Activated T-cell treated with anti-CD3 and anti-CD28 coated beads, Interleukin-2, amount 50 U/mL, for 4 hours (primary cell): Measurements from ENCODE around the gene ALOXE3. TPM values are rescaled to one million over a fixed set of nuclear protein-coding genes. Genes with fewer than 3 reads are reported as not detected.

Experiments
- ATAC-seq, 2 donors: fragments of 200-7000 bp; cut with Tn5 transposase; one replicate each; pipeline ENCODE4 v1.10.0; 2021
- DNase-seq: peaks from one replicate; pipeline ENCODE4 v3.0.0-alpha.2; 2020
- H3K27me3 Mint-ChIP-seq: one replicate; pipeline ENCODE4 v1.8.0; 2021; ENCODE audit warnings: low read depth, mixed read lengths
- H3K36me3 Mint-ChIP-seq: one replicate; pipeline ENCODE4 v1.8.0; 2022; ENCODE audit warnings: mixed read lengths; ENCODE audit not compliant: insufficient read depth
- H3K4me1 Mint-ChIP-seq: one replicate; pipeline ENCODE4 v1.8.0; 2021; ENCODE audit warnings: low read depth, mixed read lengths
- H3K4me3 Mint-ChIP-seq: one replicate; pipeline ENCODE4 v1.8.0; 2021; ENCODE audit warnings: mild to moderate bottlenecking, moderate library complexity, mixed read lengths
- H3K9me3 Mint-ChIP-seq: one replicate; pipeline ENCODE4 v1.8.0; 2021; ENCODE audit warnings: mixed read lengths
- total RNA-seq, 3 donors: library from RNA; stranded (reverse); gene quantifications; one replicate each; pipeline ENCODE4 v1.2.1, GENCODE V29; 2021

ALOXE3 gene
- total RNA-seq, 3 donors from 2014 or later: not detected

DNA sequence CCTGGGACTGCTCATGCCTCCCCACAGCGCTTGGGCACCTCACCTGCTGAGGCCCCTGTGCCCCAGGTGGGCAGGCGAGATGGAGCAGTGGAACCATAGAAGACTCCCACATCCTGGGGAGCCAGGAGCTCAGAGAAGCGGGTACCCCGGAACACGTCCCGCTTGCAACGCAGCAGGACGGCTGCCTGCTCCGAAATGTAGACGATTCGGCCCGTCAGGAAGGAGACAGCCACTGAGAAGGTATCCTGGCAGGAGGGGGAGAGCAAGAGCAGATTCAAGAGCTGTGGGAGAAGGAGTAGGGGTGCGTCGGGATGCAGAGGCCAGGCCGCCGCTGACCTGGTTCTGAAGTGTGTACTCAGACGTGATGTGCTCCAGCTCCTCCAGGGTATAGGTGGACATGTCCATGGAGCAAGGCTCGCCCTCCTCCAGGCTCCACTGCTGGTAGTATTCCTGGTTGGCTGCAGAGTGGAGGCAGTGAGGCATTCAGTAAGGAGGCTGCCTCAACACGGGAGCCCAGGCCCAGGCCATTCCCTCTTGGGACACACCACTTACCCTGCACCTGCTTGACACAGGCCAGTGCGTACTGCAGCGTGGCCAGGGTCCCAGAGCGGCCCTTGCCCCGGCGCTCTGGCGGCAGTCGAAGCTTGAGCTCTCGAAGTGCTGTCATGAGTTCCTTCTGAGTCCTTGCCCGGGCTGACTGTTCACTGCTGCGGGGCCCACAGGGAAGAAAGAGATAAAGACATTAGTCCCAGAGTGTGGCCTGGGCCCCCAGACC lies 31.3 kb upstream of the ALOXE3 start:
- no peak for DNase-seq
- H3K4me1 Mint-ChIP-seq: peaks cover 21% of the 10 kb centered on the region
- H3K4me3 Mint-ChIP-seq: peak overlapping the region; percentile 13
- H3K9me3 Mint-ChIP-seq: no peaks in the 10 kb centered on the region
- ATAC-seq: no peak
- H3K36me3 Mint-ChIP-seq: peaks cover 22% of the 10 kb centered on the region
- no peaks in the 10 kb centered on the region for H3K27me3 Mint-ChIP-seq

- Mint-ChIP-seq H3K36me3 (peaks cover 30% of the 10 kb centered on the region), H3K27me3 (no peaks in the 10 kb centered on the region), H3K9me3 (no peaks in the 10 kb centered on the region), H3K4me1 (peaks cover 21% of the 10 kb centered on the region), H3K4me3 (no peak overlapping the region)
- ATAC-seq (no peak), DNase-seq (no peak)
Measured at GRCh38 chr17:8148560-8148959, 30.2 kb upstream of the ALOXE3 start.

DNA sequence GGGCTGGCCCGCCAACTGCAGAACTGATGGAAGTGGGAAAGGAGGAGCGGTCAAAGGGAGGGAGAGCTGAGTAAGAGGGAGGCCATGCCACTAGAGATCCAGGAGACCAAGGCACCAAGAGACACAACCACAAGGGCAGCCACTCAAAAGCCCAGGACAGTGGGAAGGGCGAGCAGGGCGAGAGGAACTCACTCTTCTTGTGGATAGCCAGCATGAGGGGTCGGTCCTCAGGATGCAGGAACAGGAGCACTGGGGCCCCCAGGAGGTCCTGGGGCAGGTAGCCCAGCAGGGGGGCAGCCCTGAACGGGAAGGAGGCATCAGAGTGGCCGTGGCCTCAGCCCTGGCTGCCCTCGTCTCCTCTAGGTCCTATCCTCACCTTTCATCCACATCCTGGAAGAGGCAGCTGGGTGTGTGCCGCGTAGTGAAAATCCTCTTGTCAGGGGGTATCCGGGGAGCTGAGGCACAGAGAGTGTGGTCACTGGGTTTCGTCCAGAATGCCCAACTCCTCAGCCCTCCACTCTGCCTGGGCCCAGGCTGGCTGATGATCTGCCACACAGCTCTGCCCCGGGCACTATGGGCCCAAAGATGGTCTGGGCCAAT lies 29.6 kb upstream of the ALOXE3 start:
- peaks cover 30% of the 10 kb centered on the region for H3K36me3 Mint-ChIP-seq
- H3K27me3 Mint-ChIP-seq: no peaks in the 10 kb centered on the region
- ATAC-seq (no peak), DNase-seq (no peak)
- H3K9me3 Mint-ChIP-seq: no peaks in the 10 kb centered on the region
- no peak overlapping the region for H3K4me3 Mint-ChIP-seq
- peaks cover 21% of the 10 kb centered on the region for H3K4me1 Mint-ChIP-seq

GRCh38 chr17:8147141-8147804 lies 29.0 kb upstream of the ALOXE3 start:
- ATAC-seq (no peak), DNase-seq (no peak)
- Mint-ChIP-seq H3K4me3 (no peak overlapping the region), H3K9me3 (no peaks in the 10 kb centered on the region), H3K27me3 (no peaks in the 10 kb centered on the region), H3K4me1 (peaks cover 21% of the 10 kb centered on the region), H3K36me3 (peaks cover 30% of the 10 kb centered on the region)

DNA sequence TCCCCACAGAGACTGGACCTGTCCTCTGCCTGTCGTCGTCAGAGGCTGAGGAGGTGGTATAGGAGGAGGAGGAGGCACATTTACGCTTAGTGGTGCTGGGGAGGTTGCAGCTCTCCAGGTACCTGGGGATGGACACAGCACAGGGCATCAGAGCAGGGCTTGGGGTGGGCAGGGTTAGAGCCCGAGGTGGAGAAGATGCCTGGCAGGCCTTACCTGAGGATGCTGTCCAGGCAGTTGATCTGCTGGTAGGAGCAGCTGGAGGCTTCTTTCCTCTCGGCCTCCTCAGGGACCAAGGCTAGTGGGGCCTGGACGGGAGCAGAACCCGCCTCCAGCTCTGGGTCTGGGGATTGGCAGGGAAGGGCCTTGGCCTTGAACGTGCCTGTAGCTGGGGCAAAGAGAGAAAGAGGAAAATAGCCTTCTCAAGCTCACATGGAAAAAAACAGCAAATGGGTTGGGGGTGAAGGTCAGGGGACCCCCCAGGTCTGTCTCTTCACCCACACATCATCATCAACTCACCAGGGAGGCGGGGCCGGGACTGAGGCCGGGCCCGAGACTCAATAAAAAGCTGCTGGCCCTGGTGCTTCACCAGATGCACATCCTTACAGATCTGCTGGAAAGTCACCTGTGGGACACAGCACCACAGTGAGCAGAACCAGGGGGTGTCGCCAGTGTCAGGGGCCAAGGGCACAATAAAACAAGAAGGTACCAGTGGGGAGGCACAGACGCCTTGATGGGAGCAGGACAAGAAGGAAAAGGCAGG lies 28.2 kb upstream of the ALOXE3 start:
- DNase-seq (no peak), ATAC-seq (no peak)
- no peaks in the 10 kb centered on the region for H3K9me3 Mint-ChIP-seq
- no peak overlapping the region for H3K4me3 Mint-ChIP-seq
- H3K27me3 Mint-ChIP-seq: no peaks in the 10 kb centered on the region
- H3K4me1 Mint-ChIP-seq: peaks cover 16% of the 10 kb centered on the region
- H3K36me3 Mint-ChIP-seq: peaks cover 34% of the 10 kb centered on the region

- DNase-seq (no peak), ATAC-seq (no peak)
- no peaks in the 10 kb centered on the region for H3K9me3 Mint-ChIP-seq
- peaks cover 11% of the 10 kb centered on the region for H3K4me1 Mint-ChIP-seq
- peaks cover 38% of the 10 kb centered on the region for H3K36me3 Mint-ChIP-seq
- H3K4me3 Mint-ChIP-seq: no peak overlapping the region
- no peaks in the 10 kb centered on the region for H3K27me3 Mint-ChIP-seq
Measured at GRCh38 chr17:8145811-8146210, 27.5 kb upstream of the ALOXE3 start.

DNA sequence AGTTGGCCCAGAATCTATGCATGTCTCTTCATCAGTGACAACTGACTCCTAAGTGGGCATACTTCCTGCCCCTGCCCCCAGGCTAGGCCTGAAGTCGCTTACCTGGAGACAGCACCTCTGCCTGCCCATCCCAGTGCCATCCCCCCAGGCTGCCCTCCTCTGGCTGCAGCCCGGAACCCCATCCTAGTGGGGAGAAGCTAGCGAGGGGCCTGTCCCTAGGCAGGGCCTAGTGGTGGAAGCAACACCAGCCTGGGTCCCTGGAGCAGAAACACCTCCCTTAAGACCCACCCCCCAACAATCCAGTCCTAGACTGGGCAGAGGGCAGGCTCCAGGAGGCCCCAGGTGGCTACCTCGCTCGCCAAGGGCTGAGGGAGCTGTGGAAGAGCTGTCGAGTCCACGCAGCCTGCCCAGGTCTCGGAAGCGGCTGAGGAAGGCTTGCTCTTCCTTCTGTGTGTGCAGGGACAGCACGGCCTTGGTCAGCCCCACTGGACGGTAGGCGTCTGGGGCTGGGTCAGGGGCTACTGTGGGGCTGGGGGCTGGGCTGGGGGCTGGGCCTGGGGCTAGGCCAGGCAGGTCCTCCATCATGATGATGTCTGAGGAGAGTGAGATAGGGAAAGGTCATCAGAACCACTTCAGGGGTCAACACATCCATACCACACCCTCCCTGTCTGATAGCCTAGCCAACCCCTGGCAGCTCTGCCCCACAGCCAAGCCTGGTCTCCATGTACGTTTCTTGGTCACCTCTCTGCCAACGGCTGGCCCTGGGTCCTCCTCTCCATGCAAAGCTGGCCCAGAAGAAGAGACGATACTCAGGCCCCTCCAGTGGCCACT lies 26.3 kb upstream of the ALOXE3 start:
- ATAC-seq (no peak), DNase-seq (no peak)
- no peaks in the 10 kb centered on the region for H3K9me3 Mint-ChIP-seq
- H3K36me3 Mint-ChIP-seq: peaks cover 34% of the 10 kb centered on the region
- H3K27me3 Mint-ChIP-seq: no peaks in the 10 kb centered on the region
- H3K4me3 Mint-ChIP-seq: no peak overlapping the region
- H3K4me1 Mint-ChIP-seq: peaks cover 3% of the 10 kb centered on the region

DNA sequence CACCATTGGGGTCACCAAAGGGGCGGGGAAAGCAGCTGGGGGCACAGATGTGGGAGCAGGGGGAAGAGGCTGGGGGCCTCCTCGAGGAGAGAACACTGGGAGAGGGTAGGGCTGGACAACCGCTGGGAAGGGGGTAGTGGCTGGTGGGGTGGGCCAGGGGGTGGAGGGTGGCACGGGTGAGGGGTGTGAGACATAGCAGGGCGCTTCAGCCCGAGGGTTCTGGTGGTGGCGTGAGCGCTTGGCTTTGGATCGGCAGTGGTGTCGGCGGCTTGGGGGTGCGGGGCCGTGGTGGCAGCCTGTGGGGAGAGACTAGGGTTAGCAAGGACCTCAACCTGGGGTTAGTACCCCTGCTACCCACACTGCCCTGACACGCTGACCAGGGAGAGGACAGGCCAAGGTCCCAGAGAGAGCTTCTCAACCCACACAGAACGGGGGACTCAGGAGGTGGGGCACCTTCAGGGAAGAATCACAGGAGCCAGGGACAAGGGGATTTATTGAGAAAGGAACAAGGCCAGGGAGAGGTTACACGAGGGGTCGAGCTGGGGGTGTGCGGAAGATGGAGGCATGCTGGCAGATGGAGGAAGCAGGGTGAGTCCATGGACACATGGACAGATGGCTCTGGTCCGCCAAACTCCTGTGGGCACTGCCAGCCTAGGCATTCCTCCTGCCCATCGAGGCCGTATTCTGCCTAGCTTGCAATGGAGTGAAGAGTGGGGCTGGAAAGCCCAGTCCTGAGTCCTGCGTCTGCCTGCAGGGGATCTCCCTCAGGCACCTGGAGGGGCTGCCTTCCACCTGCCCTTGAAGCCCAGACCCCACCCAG lies 25.5 kb upstream of the ALOXE3 start:
- DNase-seq (no peak), ATAC-seq (no peak)
- H3K4me3 Mint-ChIP-seq: no peak overlapping the region
- peaks cover 31% of the 10 kb centered on the region for H3K36me3 Mint-ChIP-seq
- no peaks in the 10 kb centered on the region for H3K4me1 Mint-ChIP-seq
- H3K27me3 Mint-ChIP-seq: no peaks in the 10 kb centered on the region
- H3K9me3 Mint-ChIP-seq: no peaks in the 10 kb centered on the region

DNA sequence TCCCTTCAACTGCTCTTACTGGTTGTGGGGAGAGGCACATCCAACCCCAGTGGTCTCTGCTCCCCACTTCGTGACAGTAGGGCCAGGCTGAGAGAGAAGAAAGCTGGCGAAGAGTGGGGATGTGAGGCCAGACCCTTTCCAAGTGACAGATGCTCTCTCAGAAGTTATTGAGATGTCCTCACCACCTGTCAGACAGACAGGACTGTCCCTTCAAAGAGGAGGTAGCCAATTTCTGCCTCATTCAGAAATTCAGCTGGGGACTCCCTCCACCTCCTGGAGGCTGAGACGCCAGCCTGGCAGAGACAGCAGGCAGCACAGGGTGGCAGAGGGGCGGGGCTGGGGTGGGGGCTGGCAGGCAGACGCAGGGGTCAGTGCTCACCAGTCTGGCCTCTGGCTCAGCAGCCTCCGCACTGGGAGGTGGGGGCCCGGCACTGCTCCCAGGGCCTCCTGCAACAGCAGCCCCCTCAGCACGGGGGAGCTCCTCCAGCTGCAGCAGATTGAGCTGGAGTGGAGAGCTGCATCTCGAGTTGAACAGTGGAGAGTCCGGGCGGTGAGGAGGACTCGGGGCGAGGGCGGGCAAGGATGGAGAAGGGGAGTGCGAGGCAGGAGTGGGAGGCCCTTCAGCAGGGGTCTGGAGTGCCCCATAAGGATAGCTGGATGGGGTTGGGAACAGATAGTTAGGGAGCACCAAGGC lies 24.7 kb upstream of the ALOXE3 start:
- DNase-seq: no peak
- peaks cover 29% of the 10 kb centered on the region for H3K36me3 Mint-ChIP-seq

DNA sequence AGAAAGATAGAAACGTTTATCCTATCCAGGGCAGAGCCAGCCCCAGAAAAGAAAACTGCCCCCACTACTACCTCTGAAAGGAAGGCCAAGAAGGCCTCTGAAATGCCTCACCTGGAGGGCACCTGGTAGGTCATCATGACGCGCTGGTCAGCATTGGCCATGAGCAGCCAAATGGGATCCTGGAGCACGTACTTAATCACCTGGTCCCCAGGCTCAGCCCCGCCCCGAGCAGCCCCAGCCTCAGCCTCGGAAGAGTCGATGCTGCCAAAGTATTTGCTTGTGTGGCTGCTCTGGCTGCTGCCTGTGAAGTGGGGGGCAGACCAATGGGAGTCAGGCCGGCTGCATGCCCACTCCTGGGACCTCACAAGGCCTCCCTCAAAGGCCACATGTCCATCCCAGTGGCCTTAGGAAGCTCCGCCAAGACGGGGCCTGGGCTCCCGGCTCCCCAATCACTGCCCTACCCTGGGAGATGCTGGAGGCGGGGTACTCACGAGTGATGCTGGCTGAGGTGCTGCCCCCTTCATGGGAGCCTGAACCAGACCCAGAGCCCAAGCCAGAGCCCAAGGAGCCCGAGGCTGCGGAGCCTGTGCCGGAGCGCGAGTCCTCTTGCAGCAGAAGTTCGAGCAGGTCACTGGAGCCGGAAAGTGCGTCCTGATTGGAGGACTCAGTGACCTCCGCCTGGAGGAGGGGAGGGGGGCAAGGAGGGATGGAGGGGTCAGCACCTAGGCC lies 24.0 kb upstream of the ALOXE3 start:
- H3K27me3 Mint-ChIP-seq: no peaks in the 10 kb centered on the region
- H3K4me1 Mint-ChIP-seq: no peaks in the 10 kb centered on the region
- peaks cover 26% of the 10 kb centered on the region for H3K36me3 Mint-ChIP-seq
- H3K4me3 Mint-ChIP-seq: no peak overlapping the region
- no peak for DNase-seq
- no peak for ATAC-seq
- H3K9me3 Mint-ChIP-seq: no peaks in the 10 kb centered on the region

More for the DNA sequence above, 24.7 kb upstream of the ALOXE3 start:
- H3K9me3 Mint-ChIP-seq: no peaks in the 10 kb centered on the region
- no peaks in the 10 kb centered on the region for H3K4me1 Mint-ChIP-seq
- no peaks in the 10 kb centered on the region for H3K27me3 Mint-ChIP-seq
- no peak for ATAC-seq
- H3K4me3 Mint-ChIP-seq: no peak overlapping the region

DNA sequence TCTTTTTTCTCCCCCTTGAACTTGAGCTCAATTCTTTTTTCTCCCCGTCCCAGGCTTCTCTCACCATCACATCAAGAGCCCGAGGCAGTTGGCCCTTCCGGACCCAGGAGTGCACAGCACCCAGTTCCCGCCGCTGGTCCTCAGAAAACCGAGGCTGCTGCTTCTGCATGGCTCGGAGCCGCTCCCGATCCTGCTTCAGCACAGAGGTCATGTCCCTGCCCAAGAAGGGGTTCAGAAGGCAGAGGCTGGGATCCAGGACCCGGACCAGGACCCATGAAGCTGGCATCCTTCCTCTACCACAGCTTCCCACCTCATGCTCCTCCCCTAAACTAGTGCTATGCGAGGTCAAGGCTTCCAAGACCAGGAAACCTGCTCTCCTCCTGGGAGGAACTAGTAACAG lies 23.4 kb upstream of the ALOXE3 start:
- ATAC-seq (no peak), DNase-seq (no peak)
- H3K36me3 Mint-ChIP-seq: peaks cover 22% of the 10 kb centered on the region
- H3K4me3 Mint-ChIP-seq: no peak overlapping the region
- no peaks in the 10 kb centered on the region for H3K27me3 Mint-ChIP-seq
- peaks cover under 1% of the 10 kb centered on the region for H3K4me1 Mint-ChIP-seq
- H3K9me3 Mint-ChIP-seq: no peaks in the 10 kb centered on the region

DNA sequence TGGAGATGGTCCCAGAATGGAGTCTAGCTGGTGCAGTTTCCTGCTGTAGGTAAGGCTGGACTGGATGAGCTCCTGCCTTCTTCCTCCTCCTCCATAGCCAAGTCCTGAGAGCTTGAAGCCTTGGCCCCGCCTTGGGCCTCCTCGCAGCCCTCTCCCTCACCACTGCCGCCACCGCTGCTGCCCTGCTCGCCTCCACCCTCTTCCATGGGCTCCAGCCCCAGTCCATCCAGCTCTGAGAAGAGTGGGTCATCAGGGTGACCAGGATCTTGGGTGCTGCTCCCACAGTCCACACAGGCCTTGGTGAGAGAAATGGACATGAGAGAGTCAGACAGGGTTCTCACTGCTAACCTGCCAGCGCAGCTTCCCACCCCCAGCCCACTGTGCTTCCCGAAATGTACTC lies 22.7 kb upstream of the ALOXE3 start:
- Mint-ChIP-seq H3K4me1 (peaks cover 2% of the 10 kb centered on the region), H3K27me3 (no peaks in the 10 kb centered on the region), H3K36me3 (peaks cover 18% of the 10 kb centered on the region), H3K4me3 (no peak overlapping the region), H3K9me3 (no peaks in the 10 kb centered on the region)
- DNase-seq (no peak), ATAC-seq (no peak)
